Neutrophil (primary cell): Measurements from ENCODE around the gene PRKCSH.

Experiments used
- H3K27ac ChIP-seq: fragments of 200-600 bp; sonication (generic); 2 replicates; pipeline ENCODE4 v1.5.1; 2016; ENCODE audit warnings: mild to moderate bottlenecking, moderate library complexity
- H3K27me3 ChIP-seq: fragments of 200-600 bp; sonication (generic); 2 replicates; pipeline ENCODE4 v1.6.0; 2016; ENCODE audit warnings: mild to moderate bottlenecking
- H3K36me3 ChIP-seq: fragments of 200-600 bp; sonication (generic); 2 replicates; pipeline ENCODE4 v1.5.1; 2017
- H3K4me1 ChIP-seq, 2 experiments: fragments of 200-600 bp in 1 of 2; sonication (generic) in 1 of 2; 1 replicate in 1 of 2; 2 replicates in 1 of 2; pipeline versions ENCODE4 v1.5.1 to v1.6.1; 2013 to 2016; ENCODE audit warnings: low read depth in 1 of 2, low read length in 1 of 2, mild to moderate bottlenecking in 1 of 2, moderate library complexity in 1 of 2; ENCODE audit not compliant: control insufficient read depth in 1 of 2, insufficient read depth in 1 of 2
- H3K4me3 ChIP-seq, 2 experiments: fragments of 200-600 bp in 1 of 2; sonication (generic) in 1 of 2; 1 replicate in 1 of 2; 2 replicates in 1 of 2; pipeline ENCODE4 v1.5.1; 2013 to 2016; ENCODE audit warnings: low read depth in 1 of 2, low read length in 1 of 2, mild to moderate bottlenecking in 1 of 2, moderate library complexity in 1 of 2
- H3K9me3 ChIP-seq: fragments of 200-600 bp; sonication (generic); 2 replicates; pipeline ENCODE4 v1.5.1; 2016
- CTCF ChIP-seq: fragments of 200-600 bp; sonication (generic); IDR thresholded peaks from 2 replicates; pipeline ENCODE4 v1.5.1; 2016; ENCODE audit warnings: antibody characterized with exemption

Gene PRKCSH

GRCh38 chr19:11434703-11435056, 755 bp upstream of the PRKCSH start:
- peak overlapping the region; percentile 76 to 96 for H3K4me3 ChIP-seq
- peak overlapping the region; percentile 96 for H3K27ac ChIP-seq
- no peaks in the 10 kb centered on the region for H3K9me3 ChIP-seq
- peaks cover 33% of the 10 kb centered on the region for H3K36me3 ChIP-seq
- no peaks in the 10 kb centered on the region for H3K27me3 ChIP-seq
- H3K4me1 ChIP-seq: peaks cover 21 to 26% of the 10 kb centered on the region in 2 experiments
- TF ChIP-seq CTCF: no peak

GRCh38 chr19:11435833-11436313, 438 bp downstream of the PRKCSH start:
- H3K4me3 ChIP-seq: peak overlapping the region; percentile 76 to 96
- peak overlapping the region; percentile 96 for H3K27ac ChIP-seq
- no peaks in the 10 kb centered on the region for H3K27me3 ChIP-seq
- TF ChIP-seq CTCF: no peak
- H3K9me3 ChIP-seq: no peaks in the 10 kb centered on the region
- peaks cover 21 to 26% of the 10 kb centered on the region in 2 experiments for H3K4me1 ChIP-seq
- H3K36me3 ChIP-seq: peaks cover 45% of the 10 kb centered on the region

- Histone ChIP-seq H3K4me1 (peaks cover 21 to 26% of the 10 kb centered on the region in 2 experiments), H3K4me3 (no peak overlapping the region), H3K27ac (no peak overlapping the region), H3K9me3 (no peaks in the 10 kb centered on the region), H3K27me3 (no peaks in the 10 kb centered on the region), H3K36me3 (peaks cover 65% of the 10 kb centered on the region)
- TF ChIP-seq CTCF: no peak
Measured at GRCh38 chr19:11437955-11438354, 2.5 kb downstream of the PRKCSH start.

- H3K9me3 ChIP-seq: no peaks in the 10 kb centered on the region
- H3K27me3 ChIP-seq: no peaks in the 10 kb centered on the region
- H3K36me3 ChIP-seq: peaks cover 95% of the 10 kb centered on the region
- no peak overlapping the region for H3K4me3 ChIP-seq
- H3K4me1 ChIP-seq: no peaks in the 10 kb centered on the region
- no peak for TF ChIP-seq CTCF
- no peak overlapping the region for H3K27ac ChIP-seq
Measured at GRCh38 chr19:11444059-11444458, 8.6 kb downstream of the PRKCSH start.

GRCh38 chr19:11445141-11445540, 9.7 kb downstream of the PRKCSH start:
- Histone ChIP-seq H3K4me1 (no peaks in the 10 kb centered on the region), H3K27ac (no peak overlapping the region), H3K36me3 (peaks cover 98% of the 10 kb centered on the region), H3K4me3 (no peak overlapping the region), H3K27me3 (no peaks in the 10 kb centered on the region), H3K9me3 (no peaks in the 10 kb centered on the region)
- TF ChIP-seq CTCF: no peak

GRCh38 chr19:11446271-11446651, 10.8 kb downstream of the PRKCSH start:
- Histone ChIP-seq H3K4me3 (no peak overlapping the region), H3K9me3 (no peaks in the 10 kb centered on the region), H3K36me3 (peaks cover 98% of the 10 kb centered on the region), H3K27ac (no peak overlapping the region), H3K27me3 (no peaks in the 10 kb centered on the region), H3K4me1 (no peaks in the 10 kb centered on the region)
- TF ChIP-seq CTCF: no peak
